Mesendoderm (in vitro differentiated cells): ENCODE results near the gene CXorf38.
A peak's percentile ranks its signal among the peaks of the same experiment; 100 is the strongest.

Experiments
- DNase-seq: peaks from one replicate; pipeline ENCODE4 v3.0.0; 2013
- H2AK5ac ChIP-seq: 2 replicates; pipeline ENCODE4 v1.6.1; 2013; ENCODE audit warnings: low read length, inconsistent platforms
- H2BK120ac ChIP-seq: 2 replicates; pipeline ENCODE4 v1.6.1; 2013; ENCODE audit warnings: low read depth, mild to moderate bottlenecking, low read length, moderate library complexity, mixed read lengths
- H2BK15ac ChIP-seq: replicated peaks from 2 replicates; pipeline ENCODE4 v1.6.1; 2013; ENCODE audit warnings: low read depth, mild to moderate bottlenecking, moderate library complexity
- H2BK5ac ChIP-seq: 2 replicates; pipeline ENCODE4 v1.6.1; 2013; ENCODE audit warnings: low read length, inconsistent platforms
- H3K18ac ChIP-seq: 2 replicates; pipeline ENCODE4 v1.6.1; 2013; ENCODE audit warnings: mild to moderate bottlenecking, low read length, mixed read lengths
- H3K23ac ChIP-seq: one replicate; pipeline ENCODE4 v1.6.1; 2013; ENCODE audit warnings: low read length
- H3K27ac ChIP-seq: 2 replicates; pipeline ENCODE4 v1.5.1; 2013; ENCODE audit warnings: low read depth, mild to moderate bottlenecking, inconsistent platforms, low read length, moderate library complexity
- H3K27me3 ChIP-seq: 2 replicates; pipeline ENCODE4 v1.6.1; 2013; ENCODE audit warnings: low read length, control low read depth, mild to moderate bottlenecking, inconsistent platforms; ENCODE audit not compliant: insufficient read depth, poor library complexity
- H3K36me3 ChIP-seq: 2 replicates; pipeline ENCODE4 v1.6.1; 2013; ENCODE audit warnings: low read length, inconsistent platforms; ENCODE audit not compliant: control insufficient read depth, insufficient read depth
- H3K4ac ChIP-seq: one replicate; pipeline ENCODE4 v1.6.1; 2013; ENCODE audit warnings: low read depth, mild to moderate bottlenecking, low read length, moderate library complexity
- H3K4me1 ChIP-seq: 2 replicates; pipeline ENCODE4 v1.6.1; 2013; ENCODE audit warnings: low read depth, low read length, inconsistent platforms; ENCODE audit not compliant: control insufficient read depth
- H3K4me2 ChIP-seq: 2 replicates; pipeline ENCODE4 v1.6.1; 2013; ENCODE audit warnings: low read length
- H3K4me3 ChIP-seq: 2 replicates; pipeline ENCODE4 v1.5.1; 2013; ENCODE audit warnings: mild to moderate bottlenecking, low read length
- H3K56ac ChIP-seq: one replicate; pipeline ENCODE4 v1.6.1; 2013; ENCODE audit warnings: low read length
- H3K79me1 ChIP-seq: 2 replicates; pipeline ENCODE4 v1.6.1; 2013; ENCODE audit warnings: low read length, inconsistent platforms
- H3K79me2 ChIP-seq: 2 replicates; pipeline ENCODE4 v1.6.1; 2013; ENCODE audit warnings: mild to moderate bottlenecking, low read length; ENCODE audit not compliant: control insufficient read depth, insufficient read depth
- H3K9ac ChIP-seq: 2 replicates; pipeline ENCODE4 v1.6.1; 2013; ENCODE audit warnings: low read length, inconsistent platforms
- H4K5ac ChIP-seq: one replicate; pipeline ENCODE4 v1.6.1; 2013; ENCODE audit warnings: low read length
- H4K8ac ChIP-seq: one replicate; pipeline ENCODE4 v1.6.1; 2013; ENCODE audit warnings: low read depth, mild to moderate bottlenecking, control low read depth, low read length, moderate library complexity
- WGBS: extraction: QIAGEN DNeasy Blood & Tissue Kit; methylation state at CpG from one replicate; pipeline ENCODE4 v1.1.7; 2013; ENCODE audit warnings: low lambda C conversion rate, missing lambda C conversion rate; ENCODE audit not compliant: insufficient coverage; ENCODE audit errors: extremely low coverage; 5-methylcytosine and 5-hydroxymethylcytosine counted together

The CXorf38 gene

GRCh38 chrX:40661489-40661888 is 14.1 kb upstream of the CXorf38 start:
- Histone ChIP-seq H3K23ac (no peak overlapping the region), H3K27me3 (no peaks in the 10 kb centered on the region), H3K4me2 (no peak overlapping the region), H4K5ac (no peak overlapping the region), H3K79me1 (no peaks in the 10 kb centered on the region), H2BK15ac (no peak overlapping the region), H3K36me3 (no peaks in the 10 kb centered on the region), H3K79me2 (no peaks in the 10 kb centered on the region), H2AK5ac (no peak overlapping the region), H3K4me3 (no peak overlapping the region), H3K56ac (no peak overlapping the region), H2BK5ac (no peak overlapping the region), H4K8ac (no peak overlapping the region), H3K9ac (no peak overlapping the region), H3K18ac (no peak overlapping the region), H3K4me1 (no peaks in the 10 kb centered on the region), H3K4ac (no peak overlapping the region), H3K27ac (no peak overlapping the region), H2BK120ac (no peak overlapping the region)
- no peak for DNase-seq
- WGBS: no CpG with 5 or more reads among the region's 2 CpGs

- H3K9ac ChIP-seq: no peak overlapping the region
- H3K18ac ChIP-seq: no peak overlapping the region
- no peaks in the 10 kb centered on the region for H3K79me2 ChIP-seq
- H3K79me1 ChIP-seq: no peaks in the 10 kb centered on the region
- no peak overlapping the region for H2BK15ac ChIP-seq
- H4K8ac ChIP-seq: no peak overlapping the region
- no peaks in the 10 kb centered on the region for H3K36me3 ChIP-seq
- H3K4me1 ChIP-seq: no peaks in the 10 kb centered on the region
- H4K5ac ChIP-seq: no peak overlapping the region
- H3K4me2 ChIP-seq: no peak overlapping the region
- no peak overlapping the region for H3K23ac ChIP-seq
- no CpG with 5 or more reads among the region's 5 CpGs for WGBS
- H3K56ac ChIP-seq: no peak overlapping the region
- H2BK120ac ChIP-seq: no peak overlapping the region
- H3K4me3 ChIP-seq: no peak overlapping the region
- no peak overlapping the region for H2BK5ac ChIP-seq
- H3K27ac ChIP-seq: no peak overlapping the region
- no peak for DNase-seq
- H3K4ac ChIP-seq: no peak overlapping the region
- H2AK5ac ChIP-seq: no peak overlapping the region
- no peaks in the 10 kb centered on the region for H3K27me3 ChIP-seq
Observed at GRCh38 chrX:40660381-40660780, 13.0 kb upstream of the CXorf38 start.

GRCh38 chrX:40653535-40653934 is 6.2 kb upstream of the CXorf38 start:
- Histone ChIP-seq H3K18ac (no peak overlapping the region), H2BK5ac (no peak overlapping the region)
- WGBS: no CpG with 5 or more reads among the region's 2 CpGs

GRCh38 chrX:40652664-40653063 is 5.3 kb upstream of the CXorf38 start:
- no peak overlapping the region for H2AK5ac ChIP-seq
- H3K56ac ChIP-seq: no peak overlapping the region
- no peak overlapping the region for H3K4me3 ChIP-seq
- H3K27me3 ChIP-seq: no peaks in the 10 kb centered on the region
- no peak overlapping the region for H4K8ac ChIP-seq
- H3K36me3 ChIP-seq: no peaks in the 10 kb centered on the region
- H3K4me2 ChIP-seq: no peak overlapping the region
- H3K9ac ChIP-seq: no peak overlapping the region
- H3K79me1 ChIP-seq: no peaks in the 10 kb centered on the region
- no peak overlapping the region for H2BK120ac ChIP-seq
- no peak overlapping the region for H3K23ac ChIP-seq
- no peak overlapping the region for H4K5ac ChIP-seq
- H3K4me1 ChIP-seq: no peaks in the 10 kb centered on the region
- no CpG with 5 or more reads among the region's 1 CpG for WGBS
- DNase-seq: no peak
- no peaks in the 10 kb centered on the region for H3K79me2 ChIP-seq
- H3K18ac ChIP-seq: no peak overlapping the region
- H2BK15ac ChIP-seq: no peak overlapping the region
- no peak overlapping the region for H2BK5ac ChIP-seq
- H3K4ac ChIP-seq: no peak overlapping the region
- H3K27ac ChIP-seq: no peak overlapping the region

More at GRCh38 chrX:40653535-40653934, 6.2 kb upstream of the CXorf38 start:
- Histone ChIP-seq H3K23ac (no peak overlapping the region), H3K9ac (no peak overlapping the region), H3K36me3 (no peaks in the 10 kb centered on the region), H3K4ac (no peak overlapping the region), H3K27me3 (no peaks in the 10 kb centered on the region), H3K4me1 (no peaks in the 10 kb centered on the region), H3K79me1 (no peaks in the 10 kb centered on the region), H4K8ac (no peak overlapping the region), H3K79me2 (no peaks in the 10 kb centered on the region), H3K4me3 (no peak overlapping the region), H3K56ac (no peak overlapping the region), H2BK120ac (no peak overlapping the region), H3K27ac (no peak overlapping the region), H4K5ac (no peak overlapping the region), H2AK5ac (no peak overlapping the region), H3K4me2 (no peak overlapping the region), H2BK15ac (no peak overlapping the region)
- no peak for DNase-seq

GRCh38 chrX:40651620-40652223 is 4.4 kb upstream of the CXorf38 start:
- no peak overlapping the region for H2BK5ac ChIP-seq
- no peak overlapping the region for H3K4me3 ChIP-seq
- no CpG with 5 or more reads among the region's 3 CpGs for WGBS
- no peaks in the 10 kb centered on the region for H3K36me3 ChIP-seq
- no peak overlapping the region for H4K8ac ChIP-seq
- H2BK15ac ChIP-seq: no peak overlapping the region
- H3K4ac ChIP-seq: no peak overlapping the region
- no peak overlapping the region for H3K4me2 ChIP-seq
- peak; percentile 41 for DNase-seq
- H3K23ac ChIP-seq: no peak overlapping the region
- no peak overlapping the region for H2BK120ac ChIP-seq
- H3K18ac ChIP-seq: no peak overlapping the region
- H3K4me1 ChIP-seq: no peaks in the 10 kb centered on the region
- no peaks in the 10 kb centered on the region for H3K27me3 ChIP-seq
- H3K79me1 ChIP-seq: no peaks in the 10 kb centered on the region
- no peak overlapping the region for H2AK5ac ChIP-seq
- H4K5ac ChIP-seq: no peak overlapping the region
- H3K56ac ChIP-seq: no peak overlapping the region
- H3K79me2 ChIP-seq: no peaks in the 10 kb centered on the region
- no peak overlapping the region for H3K27ac ChIP-seq
- no peak overlapping the region for H3K9ac ChIP-seq
